GM21619 (cell line): Measurements from ENCODE around the gene PITPNB.

Experiments used
- ATAC-seq: cut with Tn5 transposase; IDR thresholded peaks from one replicate; pipeline ENCODE4 v1.9.1; 2021; ENCODE audit not compliant: unreplicated experiment

The PITPNB gene

GRCh38 chr22:27881421-27881820 lies 37.6 kb downstream of the PITPNB start:
- no peak for ATAC-seq

- ATAC-seq = no peak
These were observed 38.2 kb downstream of the PITPNB start for GRCh38 chr22:27880778-27881394.

- no peak for ATAC-seq
These were observed 39.1 kb downstream of the PITPNB start for GRCh38 chr22:27879923-27880322.

- no peak for ATAC-seq
These were observed 40.5 kb downstream of the PITPNB start for GRCh38 chr22:27878541-27878940.

GRCh38 chr22:27877501-27877900 lies 41.6 kb downstream of the PITPNB start:
- ATAC-seq = no peak

- ATAC-seq = no peak
These were observed 42.4 kb downstream of the PITPNB start for GRCh38 chr22:27876684-27877083.

GRCh38 chr22:27875951-27876350 lies 43.1 kb downstream of the PITPNB start:
- ATAC-seq = no peak

- ATAC-seq = no peak
These were observed 44.3 kb downstream of the PITPNB start for GRCh38 chr22:27874764-27875163.

- ATAC-seq = no peak
These were observed 44.9 kb downstream of the PITPNB start for GRCh38 chr22:27874185-27874584.

GRCh38 chr22:27873472-27873871 lies 45.6 kb downstream of the PITPNB start:
- no peak for ATAC-seq

GRCh38 chr22:27872488-27872887 lies 46.6 kb downstream of the PITPNB start:
- ATAC-seq = no peak

GRCh38 chr22:27871306-27872014 lies 47.6 kb downstream of the PITPNB start:
- ATAC-seq = no peak

- no peak for ATAC-seq
These were observed 48.5 kb downstream of the PITPNB start for GRCh38 chr22:27870234-27871191.

GRCh38 chr22:27868732-27869282 lies 50.2 kb downstream of the PITPNB start:
- no peak for ATAC-seq

- no peak for ATAC-seq
These were observed 50.9 kb downstream of the PITPNB start for GRCh38 chr22:27867953-27868731.

GRCh38 chr22:27867085-27867952 lies 51.7 kb downstream of the PITPNB start:
- ATAC-seq = no peak

- ATAC-seq = no peak
These were observed 52.6 kb downstream of the PITPNB start for GRCh38 chr22:27866135-27867084.

- ATAC-seq = no peak
These were observed 53.6 kb downstream of the PITPNB start for GRCh38 chr22:27865496-27865895.
